GM12878 (cell line): ENCODE results near the gene RGL1. TPM values are rescaled to one million over a fixed set of nuclear protein-coding genes. Genes with fewer than 3 reads are reported as not detected.

Experiments used
- ATAC-seq: fragments of 200-7000 bp; cut with Tn5 transposase; 3 replicates; pipeline ENCODE4 v1.9.1; 2020; ENCODE audit warnings: mild to moderate bottlenecking, moderate library complexity
- BruUV-seq: library from RNA; stranded (reverse); fragments of 400-500 nt; replicated peaks from 2 replicates; lab custom pipeline; 2021; lab: Mats Ljungman, UMichigan
- CTCF ChIA-PET: fragments of 300-600 bp; sonication (Branson Sonifier 250); formaldehyde crosslinking; extraction: SDS; loops from one replicate; lab custom pipeline; 2021; ENCODE audit warnings: inconsistent platforms; lab: Yijun Ruan, JAX
- POLR2A ChIA-PET: fragments of 350-600 bp; formaldehyde crosslinking; extraction: SDS; loops from one replicate; lab custom pipeline; 2021; ENCODE audit warnings: inconsistent platforms; lab: Charles Lee
- RAD21 ChIA-PET: fragments of 300-600 bp; sonication (Branson Sonifier 250); formaldehyde crosslinking; loops from one replicate; lab custom pipeline; 2023; ENCODE audit warnings: antibody characterized with exemption; ENCODE audit not compliant: unreplicated experiment; lab: Charles Lee
- SMC1A ChIA-PET: fragments of 300-600 bp; sonication (Branson Sonifier 250); formaldehyde crosslinking; loops from one replicate; lab custom pipeline; 2023; ENCODE audit not compliant: unreplicated experiment, uncharacterized antibody; lab: Charles Lee
- DNase-seq: peaks from one replicate; pipeline ENCODE4 v3.0.0-alpha.2; 2011; ENCODE audit warnings: low read depth, low spot score
- FAIRE-seq: peaks from 3 replicates; lab custom pipeline; 2011; peaks lifted over from hg19 to GRCh38; lab: Jason Lieb, UNC
- H2AFZ ChIP-seq: 2 replicates; pipeline ENCODE4 v1.6.0; 2011; ENCODE audit warnings: low read depth, low read length, control low read depth; ENCODE audit not compliant: control insufficient read depth
- H3K27ac ChIP-seq: 2 replicates; pipeline ENCODE4 v1.5.1; 2011; ENCODE audit warnings: control low read depth; ENCODE audit not compliant: control insufficient read depth, insufficient read depth
- H3K27me3 ChIP-seq, 2 experiments: replicated peaks in 1 of 2; 2 replicates each; pipeline versions ENCODE4 v1.6.0 to v1.6.1; 2011; ENCODE audit warnings: low read length in 1 of 2; ENCODE audit not compliant: control insufficient read depth in 2 of 2, insufficient read depth in 2 of 2
- H3K36me3 ChIP-seq, 2 experiments: 2 replicates each; pipeline ENCODE4 v1.5.1; 2011; ENCODE audit warnings: low read length in 1 of 2; ENCODE audit not compliant: control insufficient read depth in 2 of 2, insufficient read depth in 2 of 2
- H3K4me1 ChIP-seq: 2 replicates; pipeline ENCODE4 v1.6.1; 2011; ENCODE audit warnings: mild to moderate bottlenecking, low read length, moderate library complexity, mixed read lengths; ENCODE audit not compliant: control insufficient read depth, insufficient read depth
- H3K4me2 ChIP-seq: 2 replicates; pipeline ENCODE4 v1.6.0; 2011; ENCODE audit warnings: control low read depth; ENCODE audit not compliant: control insufficient read depth, insufficient read depth
- H3K4me3 ChIP-seq: fragments of 200-600 bp; sonication (generic); 2 replicates; pipeline ENCODE4 v1.5.1; 2016
- H3K79me2 ChIP-seq: 2 replicates; pipeline ENCODE4 v1.6.0; 2011; ENCODE audit warnings: low read length; ENCODE audit not compliant: control insufficient read depth, insufficient read depth
- H3K9ac ChIP-seq: 2 replicates; pipeline ENCODE4 v1.8.0; 2011; ENCODE audit warnings: low read length, control low read depth, mixed read lengths; ENCODE audit not compliant: control insufficient read depth, insufficient read depth
- H3K9me3 ChIP-seq: replicated peaks from 3 replicates; pipeline ENCODE4 v1.5.1; 2011; ENCODE audit warnings: mild to moderate bottlenecking, low read length; ENCODE audit not compliant: control insufficient read depth, insufficient read depth
- H4K20me1 ChIP-seq: 2 replicates; pipeline ENCODE4 v1.6.0; 2011; ENCODE audit not compliant: control insufficient read depth, insufficient read depth
- ATF3 ChIP-seq: IDR thresholded peaks from 2 replicates; pipeline ENCODE4 v1.6.1; 2011; ENCODE audit warnings: low read depth, mild to moderate bottlenecking, low read length, moderate library complexity, borderline replicate concordance; ENCODE audit errors: extremely low read depth
- CBX5 ChIP-seq: sonication (generic); IDR thresholded peaks from 2 replicates; pipeline ENCODE4 v1.6.1; 2016; ENCODE audit warnings: low read depth, moderate library complexity, mild to moderate bottlenecking, inconsistent platforms
- EGR1 ChIP-seq, 2 experiments: IDR thresholded peaks; 1 replicate in 1 of 2; 2 replicates in 1 of 2; pipeline ENCODE4 v1.6.1; 2011 to 2012; ENCODE audit warnings: low read depth in 2 of 2, low read length in 2 of 2, borderline replicate concordance in 1 of 2, mild to moderate bottlenecking in 1 of 2, moderate library complexity in 1 of 2
- EP300 ChIP-seq, 2 experiments: fragments of 150-350 bp in 1 of 2; IDR thresholded peaks; 2 replicates each; pipeline ENCODE4 v1.6.1; 2011 to 2012; ENCODE audit warnings: low read depth in 2 of 2, low read length in 2 of 2, borderline replicate concordance in 1 of 2, improper control_type of control experiment in 1 of 2, inconsistent platforms in 1 of 2; ENCODE audit not compliant: control insufficient read depth in 1 of 2
- HCFC1 ChIP-seq: fragments of 150-350 bp; IDR thresholded peaks from 2 replicates; pipeline ENCODE4 v1.6.1; 2014; ENCODE audit warnings: low read length
- IKZF2 ChIP-seq, 2 experiments: fragments of 450-650 bp; IDR thresholded peaks; 2 replicates each; pipeline ENCODE4 v1.6.1; 2017; ENCODE audit warnings: mild to moderate bottlenecking in 2 of 2, moderate library complexity in 2 of 2
- KAT2A ChIP-seq: conservative IDR thresholded peaks from 2 replicates; pipeline ENCODE4 v1.6.1; 2011; ENCODE audit warnings: low read depth, low read length; ENCODE audit not compliant: control insufficient read depth
- KLF5 ChIP-seq: fragments of 450-650 bp; IDR thresholded peaks from 2 replicates; pipeline ENCODE4 v1.6.1; 2014; ENCODE audit warnings: mild to moderate bottlenecking; ENCODE audit not compliant: partially characterized antibody
- MTA2 ChIP-seq: fragments of 450-650 bp; IDR thresholded peaks from 2 replicates; pipeline ENCODE4 v1.6.1; 2016; ENCODE audit warnings: low read depth, mild to moderate bottlenecking, moderate library complexity
- NFIC ChIP-seq: IDR thresholded peaks from 2 replicates; pipeline ENCODE4 v1.6.1; 2012; ENCODE audit warnings: low read depth, mild to moderate bottlenecking, inconsistent platforms, low read length, moderate library complexity
- NKRF ChIP-seq: fragments of 450-650 bp; conservative IDR thresholded peaks from 2 replicates; pipeline ENCODE4 v1.6.1; 2017; ENCODE audit warnings: mild to moderate bottlenecking, moderate library complexity
- POLR2AphosphoS2 ChIP-seq: IDR thresholded peaks from 2 replicates; pipeline ENCODE4 v1.6.1; 2011; ENCODE audit warnings: low read depth, mild to moderate bottlenecking, low read length, improper control_type of control experiment, moderate library complexity
- RBBP5 ChIP-seq: fragments of 200-600 bp; sonication (generic); conservative IDR thresholded peaks from 2 replicates; pipeline ENCODE4 v1.6.1; 2016
- SMAD5 ChIP-seq: IDR thresholded peaks from 2 replicates; pipeline ENCODE4 v1.6.1; 2016; ENCODE audit warnings: antibody characterized with exemption, low read depth
- SMARCA5 ChIP-seq: fragments of 450-650 bp; IDR thresholded peaks from 2 replicates; pipeline ENCODE4 v1.6.1; 2017; ENCODE audit warnings: mild to moderate bottlenecking
- ZNF622 ChIP-seq: fragments of 450-650 bp; IDR thresholded peaks from 2 replicates; pipeline ENCODE4 v1.6.1; 2017; ENCODE audit warnings: mild to moderate bottlenecking, inconsistent platforms
- ZSCAN29 ChIP-seq: fragments of 450-650 bp; IDR thresholded peaks from 2 replicates; pipeline ENCODE4 v1.6.1; 2017; ENCODE audit warnings: mild to moderate bottlenecking, moderate library complexity
- WGBS: methylation state at CpG from one replicate; pipeline ENCODE4 v1.1.6; 2016; ENCODE audit warnings: low lambda C conversion rate; ENCODE audit not compliant: insufficient replicate concordance, insufficient coverage; ENCODE audit errors: missing lambda C conversion rate; 5-methylcytosine and 5-hydroxymethylcytosine counted together
- in situ Hi-C: fragments of 300-500 bp; cut with MboI; formaldehyde crosslinking; loops from 9 replicates; pipeline ENCODE4 v1.14.3; 2018; ENCODE audit warnings: mixed read lengths
- intact Hi-C: fragments of 100-400 bp; cut with micrococcal nuclease; formaldehyde crosslinking; loops from one replicate; pipeline ENCODE4 v1.14.2; 2022; ENCODE audit not compliant: unreplicated experiment
- polyA plus RNA-seq, 11 experiments: library from polyadenylated mRNA; depleted of rRNA in 4 of 11; unstranded in 6 of 11; stranded (reverse) in 5 of 11; fragments of >200 nt; fragmentation: Nextera tagmentation in 4 of 11; fragmentation: Illumina TruSeq in 1 of 11; extraction: Ambion mirVana in 4 of 11; extraction: Trizol in 1 of 11; gene quantifications; 1 replicate in 1 of 11; 2 replicates in 10 of 11; pipeline versions ENCODE4 v1.2.1 to v1.2.3, GENCODE V29; 2011 to 2016; ENCODE audit warnings: inconsistent platforms in 2 of 11, missing spikeins in 2 of 11, low read depth in 1 of 11
- total RNA-seq, 4 experiments: library from RNA; depleted of rRNA in 3 of 4; stranded (reverse); fragments of >200 nt in 3 of 4; fragmentation: Illumina TruSeq in 1 of 4; extraction: Trizol in 1 of 4; gene quantifications; 2 replicates each; pipeline versions ENCODE4 v1.2.1 to v1.2.3, GENCODE V29; 2013 to 2021
- TF ChIP-seq, protein P1 (sequence below): IDR thresholded peaks from 2 replicates; pipeline ENCODE4 v1.6.1; 2012; ENCODE audit warnings: low read depth, low read length, improper control_type of control experiment
- TF ChIP-seq, protein P2 (sequence below): fragments of 450-650 bp; IDR thresholded peaks from 2 replicates; pipeline ENCODE4 v1.6.1; 2017; ENCODE audit warnings: low read depth, mild to moderate bottlenecking, moderate library complexity

The RGL1 gene
- total and polyA plus RNA-seq, 10 of the 15 experiments (the other 5 are each of a cell fraction or from before 2014, with no cell fraction given), result 8.1 to 25.0 (median 19.0) TPM

- Histone ChIP-seq H3K4me2 (peak overlapping the region; percentile 2), H3K79me2 (peaks cover 94% of the 10 kb centered on the region), H3K4me1 (peaks cover 32% of the 10 kb centered on the region; the same call in 1 of the 2 replicates), H3K9ac (no peak overlapping the region), H3K9me3 (no peaks in the 10 kb centered on the region), H2AFZ (no peak overlapping the region), H3K27ac (peak overlapping the region; percentile 4), H3K4me3 (no peak overlapping the region), H3K36me3 (no peaks in the 10 kb centered on the region), H3K27me3 (no peaks in the 10 kb centered on the region), H4K20me1 (no peaks in the 10 kb centered on the region)
- TF ChIP-seq ATF3, result no peak
- TF ChIP-seq KAT2A, result no peak
- no peak for TF ChIP-seq MTA2
- TF ChIP-seq, protein P1, sequence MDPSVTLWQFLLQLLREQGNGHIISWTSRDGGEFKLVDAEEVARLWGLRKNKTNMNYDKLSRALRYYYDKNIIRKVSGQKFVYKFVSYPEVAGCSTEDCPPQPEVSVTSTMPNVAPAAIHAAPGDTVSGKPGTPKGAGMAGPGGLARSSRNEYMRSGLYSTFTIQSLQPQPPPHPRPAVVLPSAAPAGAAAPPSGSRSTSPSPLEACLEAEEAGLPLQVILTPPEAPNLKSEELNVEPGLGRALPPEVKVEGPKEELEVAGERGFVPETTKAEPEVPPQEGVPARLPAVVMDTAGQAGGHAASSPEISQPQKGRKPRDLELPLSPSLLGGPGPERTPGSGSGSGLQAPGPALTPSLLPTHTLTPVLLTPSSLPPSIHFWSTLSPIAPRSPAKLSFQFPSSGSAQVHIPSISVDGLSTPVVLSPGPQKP, result no peak
- TF ChIP-seq NFIC, result no peak
- no peak for TF ChIP-seq EP300 (IDR thresholded peaks at IDR 0.05; ENCODE audit: borderline replicate concordance in 1 of 2, control insufficient read depth in 1 of 2, low read depth in 2 of 2, low read length in 2 of 2)
- TF ChIP-seq NKRF, result no peak
- no peak for TF ChIP-seq ZSCAN29
- no peak for TF ChIP-seq HCFC1
- TF ChIP-seq SMARCA5, result no peak
- no peak for TF ChIP-seq IKZF2 (IDR thresholded peaks at IDR 0.05)
- no peak for TF ChIP-seq KLF5
- no peak for TF ChIP-seq EGR1 (IDR thresholded peaks at IDR 0.05; ENCODE audit: borderline replicate concordance in 1 of 2, low read depth in 2 of 2, low read length in 2 of 2)
- TF ChIP-seq ZNF622, result no peak
- TF ChIP-seq SMAD5, result no peak
- TF ChIP-seq CBX5, result no peak
- TF ChIP-seq POLR2AphosphoS2, result no peak
- TF ChIP-seq, protein P2, sequence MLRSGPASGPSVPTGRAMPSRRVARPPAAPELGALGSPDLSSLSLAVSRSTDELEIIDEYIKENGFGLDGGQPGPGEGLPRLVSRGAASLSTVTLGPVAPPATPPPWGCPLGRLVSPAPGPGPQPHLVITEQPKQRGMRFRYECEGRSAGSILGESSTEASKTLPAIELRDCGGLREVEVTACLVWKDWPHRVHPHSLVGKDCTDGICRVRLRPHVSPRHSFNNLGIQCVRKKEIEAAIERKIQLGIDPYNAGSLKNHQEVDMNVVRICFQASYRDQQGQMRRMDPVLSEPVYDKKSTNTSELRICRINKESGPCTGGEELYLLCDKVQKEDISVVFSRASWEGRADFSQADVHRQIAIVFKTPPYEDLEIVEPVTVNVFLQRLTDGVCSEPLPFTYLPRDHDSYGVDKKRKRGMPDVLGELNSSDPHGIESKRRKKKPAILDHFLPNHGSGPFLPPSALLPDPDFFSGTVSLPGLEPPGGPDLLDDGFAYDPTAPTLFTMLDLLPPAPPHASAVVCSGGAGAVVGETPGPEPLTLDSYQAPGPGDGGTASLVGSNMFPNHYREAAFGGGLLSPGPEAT, result no peak
- no peak for TF ChIP-seq RBBP5
- 52% methylated on average over 2 of the region's 2 CpGs for WGBS
- in situ Hi-C loops, result no loop called here
- BruUV-seq, result no TSS peak
- FAIRE-seq (no peak), DNase-seq (no peak), ATAC-seq (no peak)
- intact Hi-C loops, result no loop called here
- CTCF ChIA-PET, result interaction anchor here (0.6 to 2.0 kb wide), 3 partner anchors 12 to 103 kb away, joined by 3 to 8 read pairs (median 7); no protein-coding TSS in a partner anchor
- RAD21 ChIA-PET, result interaction anchor here (1.1 to 2.2 kb wide), 2 partner anchors 30 to 104 kb away, joined by 4 to 8 read pairs; no protein-coding TSS in a partner anchor
- POLR2A ChIA-PET, result no interaction called here
- SMC1A ChIA-PET, result interaction anchor here (0.6 to 2.3 kb wide), 7 partner anchors 11 to 30 kb away, joined by 3 to 10 read pairs (median 4); no protein-coding TSS in a partner anchor
Observed at GRCh38 chr1:183812128-183812527, 7.2 kb downstream of the RGL1 start.
